Endothelial cell of umbilical vein (primary cell): ENCODE measurements around the gene CDCA7L. TPM values are rescaled to one million over a fixed set of nuclear protein-coding genes. Genes with fewer than 3 reads are reported as not detected.

ENCODE experiments used
- BruUV-seq: library from RNA; stranded (reverse); fragments of 400-500 nt; replicated peaks from 2 replicates; lab custom pipeline; 2021; lab: Mats Ljungman, UMichigan
- CTCF ChIA-PET: fragments of 300-600, 350-600 bp; sonication (Branson Sonifier 250); formaldehyde crosslinking; loops from one replicate; lab custom pipeline; 2021; ENCODE audit warnings: antibody characterized with exemption, inconsistent platforms; lab: Charles Lee
- POLR2A ChIA-PET: fragments of 300-600, 350-600 bp; sonication (Branson Sonifier 250); formaldehyde crosslinking; loops from one replicate; lab custom pipeline; 2021; ENCODE audit warnings: antibody characterized with exemption, inconsistent platforms; lab: Charles Lee
- DNase-seq: peaks from one replicate; pipeline ENCODE4 v3.0.0-alpha.2; 2011; ENCODE audit warnings: low read depth, low spot score
- FAIRE-seq: peaks from 2 replicates; lab custom pipeline; 2011; peaks lifted over from hg19 to GRCh38; lab: Jason Lieb, UNC
- H2AFZ ChIP-seq: 2 replicates; pipeline ENCODE4 v1.6.0; 2012; ENCODE audit warnings: low read depth, low read length, control low read depth, inconsistent platforms
- H3K27ac ChIP-seq: 2 replicates; pipeline ENCODE4 v1.5.1; 2011; ENCODE audit warnings: low read depth, mild to moderate bottlenecking, control low read depth, low read length, moderate library complexity; ENCODE audit not compliant: insufficient read depth
- H3K27me3 ChIP-seq, 2 experiments: 2 replicates each; pipeline versions ENCODE4 v1.6.0 to v1.6.1; 2011; ENCODE audit warnings: low read length in 2 of 2, mixed read lengths in 1 of 2; ENCODE audit not compliant: control insufficient read depth in 2 of 2, insufficient read depth in 2 of 2
- H3K36me3 ChIP-seq, 2 experiments: 2 replicates in 1 of 2; 3 replicates in 1 of 2; pipeline ENCODE4 v1.5.1; 2011; ENCODE audit warnings: low read length in 2 of 2, mild to moderate bottlenecking in 1 of 2, moderate library complexity in 1 of 2; ENCODE audit not compliant: control insufficient read depth in 2 of 2, insufficient read depth in 2 of 2; ENCODE audit errors: extremely low read depth in 1 of 2
- H3K4me1 ChIP-seq: 3 replicates; pipeline ENCODE4 v1.5.1; 2011; ENCODE audit warnings: mild to moderate bottlenecking, low read length; ENCODE audit not compliant: control insufficient read depth, insufficient read depth; ENCODE audit errors: extremely low read depth
- H3K4me2 ChIP-seq: 2 replicates; pipeline ENCODE4 v1.6.1; 2011; ENCODE audit warnings: low read length, control low read depth, mixed read lengths; ENCODE audit not compliant: insufficient read depth
- H3K4me3 ChIP-seq, 3 experiments: fragments of 200-600 bp in 1 of 3; sonication (generic), shearing (Covaris generic) in 1 of 3; replicated peaks in 1 of 3; 2 replicates each; pipeline ENCODE4 v1.5.1; 2011 to 2016; ENCODE audit warnings: control low read depth in 3 of 3, low read length in 3 of 3, mild to moderate bottlenecking in 2 of 3, inconsistent platforms in 1 of 3, low read depth in 1 of 3, moderate library complexity in 1 of 3; ENCODE audit not compliant: insufficient read depth in 1 of 3
- H3K79me2 ChIP-seq: 2 replicates; pipeline ENCODE4 v1.6.0; 2012; ENCODE audit warnings: low read length, inconsistent platforms; ENCODE audit not compliant: control insufficient read depth, insufficient read depth
- H3K9ac ChIP-seq: replicated peaks from 2 replicates; pipeline ENCODE3; 2011; ENCODE audit warnings: low read length, control low read depth; ENCODE audit not compliant: insufficient read depth; ENCODE audit errors: extremely low read depth
- H3K9me1 ChIP-seq: replicated peaks from 3 replicates; pipeline ENCODE4 v1.6.0; 2011; ENCODE audit warnings: mild to moderate bottlenecking, low read length; ENCODE audit not compliant: control insufficient read depth, insufficient read depth; ENCODE audit errors: extremely low read depth
- H3K9me3 ChIP-seq: replicated peaks from 2 replicates; pipeline ENCODE4 v1.5.1; 2012; ENCODE audit warnings: low read length, inconsistent platforms; ENCODE audit not compliant: control insufficient read depth, insufficient read depth
- H4K20me1 ChIP-seq: replicated peaks from 2 replicates; pipeline ENCODE3; 2011; ENCODE audit warnings: mild to moderate bottlenecking, low read length; ENCODE audit not compliant: control insufficient read depth, insufficient read depth; ENCODE audit errors: extremely low read depth
- CTCF ChIP-seq, 2 donors: IDR thresholded peaks; 1 replicate in 1 of 2; 2 replicates in 1 of 2; pipeline ENCODE4 v1.5.1; 2011; ENCODE audit warnings: low read length in 2 of 2, mild to moderate bottlenecking in 2 of 2, moderate library complexity in 2 of 2, control low read depth in 1 of 2, inconsistent platforms in 1 of 2, low read depth in 1 of 2; ENCODE audit not compliant: insufficient read depth in 1 of 2; ENCODE audit errors: extremely low read depth in 1 of 2
- EZH2 ChIP-seq: IDR thresholded peaks from 2 replicates; pipeline ENCODE4 v1.6.1; 2012; ENCODE audit warnings: borderline replicate concordance, low read depth, mild to moderate bottlenecking, moderate library complexity, low read length, inconsistent platforms; ENCODE audit not compliant: severe bottlenecking
- FOS ChIP-seq: IDR thresholded peaks from 2 replicates; pipeline ENCODE4 v1.6.1; 2011; ENCODE audit warnings: mild to moderate bottlenecking, low read length, moderate library complexity, borderline replicate concordance; ENCODE audit not compliant: insufficient read depth
- GATA2 ChIP-seq: IDR thresholded peaks from 2 replicates; pipeline ENCODE4 v1.7.0; 2011; ENCODE audit warnings: low read depth, mild to moderate bottlenecking, moderate library complexity, mixed read lengths, low read length; ENCODE audit not compliant: insufficient read length, insufficient read depth
- JUN ChIP-seq: IDR thresholded peaks from 2 replicates; pipeline ENCODE4 v1.6.1; 2011; ENCODE audit warnings: borderline replicate concordance, low read depth; ENCODE audit not compliant: insufficient read length, insufficient read depth
- MAX ChIP-seq: IDR thresholded peaks from 2 replicates; pipeline ENCODE4 v1.6.1; 2011; ENCODE audit not compliant: insufficient read depth, insufficient read length
- MYC ChIP-seq: IDR thresholded peaks from one replicate; pipeline ENCODE4 v1.6.1; 2011; ENCODE audit warnings: mild to moderate bottlenecking, low read depth, low read length
- POLR2A ChIP-seq: IDR thresholded peaks from 2 replicates; pipeline ENCODE4 v1.6.1; 2012; ENCODE audit warnings: low read depth, mild to moderate bottlenecking, control low read depth, low read length
- POLR2AphosphoS5 ChIP-seq: IDR thresholded peaks from 2 replicates; pipeline ENCODE4 v1.6.1; 2012; ENCODE audit warnings: low read depth, mild to moderate bottlenecking, control low read depth, low read length, moderate library complexity; ENCODE audit not compliant: insufficient read depth
- dilution Hi-C: fragments of 300-500 bp; cut with MboI; formaldehyde crosslinking; loops from one replicate; pipeline ENCODE4 v1.15.0; 2019; ENCODE audit warnings: low sequenced_read_pairs; ENCODE audit not compliant: extremely low pct_ligation_motif_present
- intact Hi-C: fragments of 100-400 bp; cut with micrococcal nuclease; formaldehyde crosslinking; loops from one replicate; pipeline ENCODE4 v1.10.0; 2022
- polyA plus RNA-seq, 4 experiments: library from polyadenylated mRNA; depleted of rRNA in 3 of 4; stranded (reverse) in 3 of 4; unstranded in 1 of 4; fragments of >200 nt; gene quantifications; 2 replicates each; pipeline versions ENCODE4 v1.2.1 to v1.2.3, GENCODE V29; 2011 to 2012; ENCODE audit warnings: missing spikeins in 1 of 4
- total RNA-seq: library from RNA; stranded (reverse); gene quantifications from 2 replicates; pipeline ENCODE4 v1.2.3, GENCODE V29; 2021

The CDCA7L gene
- total and polyA plus RNA-seq, 2 donors (not counting 3 experiments of a cell fraction or from before 2014, with no cell fraction given) = 68.4 to 91.6 TPM

- ChIA-PET CTCF (no interaction called here), POLR2A (interaction anchor here (0.6 kb wide), 1 partner anchor 62 kb away, joined by 4 read pairs; no protein-coding TSS in a partner anchor)
- no peak for FAIRE-seq
These were observed 62.6 kb downstream of the CDCA7L start for GRCh38 chr7:21883069-21883468.

More at GRCh38 chr7:21883069-21883468, 62.6 kb downstream of the CDCA7L start:
- no peak for DNase-seq
- H2AFZ ChIP-seq = no peak overlapping the region
- intact Hi-C loops (no loop called here), dilution Hi-C loops (no loop called here)
- H3K4me1 ChIP-seq = no peaks in the 10 kb centered on the region
- TF ChIP-seq CTCF (IDR thresholded peaks at IDR 0.05; ENCODE audit: extremely low read depth in 1 of 2, insufficient read depth in 1 of 2, low read depth in 1 of 2, low read length in 2 of 2) = no peak
- no peak for TF ChIP-seq GATA2
- no peak for TF ChIP-seq MAX
- no peak for TF ChIP-seq MYC
- TF ChIP-seq POLR2AphosphoS5 = no peak
- TF ChIP-seq POLR2A = no peak
- no peak for TF ChIP-seq EZH2
- no peak for TF ChIP-seq JUN
- no peak for TF ChIP-seq FOS
- H3K36me3 ChIP-seq = no peaks in the 10 kb centered on the region
- no peaks in the 10 kb centered on the region for H4K20me1 ChIP-seq
- no peaks in the 10 kb centered on the region for H3K9me3 ChIP-seq
- no peak overlapping the region for H3K4me3 ChIP-seq
- BruUV-seq = no TSS peak
- no peaks in the 10 kb centered on the region for H3K9me1 ChIP-seq
- no peaks in the 10 kb centered on the region for H3K27me3 ChIP-seq
- H3K27ac ChIP-seq = no peak overlapping the region
- H3K79me2 ChIP-seq = no peaks in the 10 kb centered on the region
- H3K9ac ChIP-seq = no peak overlapping the region
- no peak overlapping the region for H3K4me2 ChIP-seq
